Hematopoietic multipotent progenitor cell treated with erythropoietin and hydrocortisone succinate and interleukin-3 and kit ligand, for 6 days (in vitro differentiated cells): Measurements from ENCODE around the gene METTL14.
"Not testable (repeated sequence)": the region's sequence is repeated elsewhere in the genome, so short reads cannot be mapped to it uniquely, and the experiment has no call there.

Experiments used
- DNase-seq: peaks from one replicate; pipeline ENCODE4 v3.0.0-alpha.2; 2015

METTL14 gene

GRCh38 chr4:118684873-118685811 is at the start of gene METTL14:
Gene METTL14, plus strand, starts transcription at chr4:118685392. Its CDS starts 143 bp downstream, at chr4:118685535.
- peak; percentile 97 for DNase-seq

GRCh38 chr4:118636126-118636525 is 49.1 kb upstream of the METTL14 start:
- DNase-seq = not testable (repeated sequence)

DNA sequence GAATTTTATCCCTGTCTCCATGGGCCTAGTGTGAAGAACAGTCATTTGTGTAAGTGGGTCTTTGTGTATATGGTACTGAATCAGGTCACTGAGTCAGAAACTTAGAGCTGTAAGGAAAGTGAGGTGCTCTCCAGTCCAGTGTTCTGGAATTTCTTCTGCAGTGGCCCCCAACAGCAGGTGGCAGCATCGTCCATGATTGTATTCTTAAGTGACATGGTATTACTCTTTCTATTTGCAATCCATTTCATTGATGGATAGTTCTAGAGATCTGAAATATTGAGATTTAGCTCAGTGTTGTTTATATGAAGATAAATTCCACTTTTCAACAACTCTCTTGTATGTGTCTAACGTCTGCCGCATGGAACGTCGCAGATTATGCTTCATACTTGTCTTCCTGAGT is 20.5 kb upstream of the METTL14 start:
- peak; percentile 37 for DNase-seq

DNA sequence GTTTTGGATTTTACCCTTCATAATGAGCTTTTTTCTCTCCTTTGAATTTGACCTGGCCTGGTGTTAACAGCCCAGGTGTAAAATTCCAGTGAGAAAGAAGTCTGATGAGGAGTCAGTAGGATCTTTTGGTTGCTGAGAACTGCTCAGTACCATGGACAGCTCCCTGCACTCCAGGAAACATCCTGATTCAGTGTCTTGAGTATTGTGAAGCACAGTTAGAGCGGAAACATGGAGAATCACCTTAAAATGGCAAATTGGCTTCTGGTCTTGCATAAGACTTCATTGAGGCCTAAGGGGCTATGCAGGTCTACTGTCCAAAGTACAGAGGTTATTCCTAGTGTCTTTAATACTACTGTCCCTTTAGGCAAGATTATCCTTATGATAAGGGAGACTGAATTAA is 16.0 kb upstream of the METTL14 start:
- DNase-seq = peak; percentile 82

- not testable (repeated sequence) for DNase-seq
Measured at GRCh38 chr4:118670968-118671367, 14.2 kb upstream of the METTL14 start.

DNA sequence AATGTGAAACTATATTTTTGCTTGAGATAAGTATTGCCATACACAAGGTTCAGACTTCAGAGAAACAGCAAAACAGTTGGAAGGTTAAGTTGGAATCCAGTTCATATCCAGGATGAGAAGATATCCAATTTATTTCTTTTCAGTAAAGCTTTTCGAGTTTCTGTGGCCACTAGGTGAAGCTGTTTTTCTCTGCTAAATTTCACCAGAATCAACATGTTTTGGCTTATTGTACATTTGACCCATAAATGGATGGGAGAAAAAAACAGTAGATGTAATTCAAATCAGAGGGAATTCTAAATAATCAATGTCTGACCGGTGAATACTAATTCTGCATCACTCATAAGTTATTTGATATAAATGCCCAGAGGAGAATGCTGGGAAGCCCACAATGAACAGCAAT is 9.1 kb upstream of the METTL14 start:
- no peak for DNase-seq

- peak; percentile 24 for DNase-seq
Measured at GRCh38 chr4:118680808-118681207, 4.4 kb upstream of the METTL14 start.

GRCh38 chr4:118682928-118683327 is 2.3 kb upstream of the METTL14 start:
- peak; percentile 63 for DNase-seq

GRCh38 chr4:118683513-118683912 is 1.7 kb upstream of the METTL14 start:
- DNase-seq = peak; percentile 53

GRCh38 chr4:118703118-118703517 is 17.9 kb downstream of the METTL14 start:
- no peak for DNase-seq

- no peak for DNase-seq
Measured at GRCh38 chr4:118711052-118711451, 25.9 kb downstream of the METTL14 start.

DNA sequence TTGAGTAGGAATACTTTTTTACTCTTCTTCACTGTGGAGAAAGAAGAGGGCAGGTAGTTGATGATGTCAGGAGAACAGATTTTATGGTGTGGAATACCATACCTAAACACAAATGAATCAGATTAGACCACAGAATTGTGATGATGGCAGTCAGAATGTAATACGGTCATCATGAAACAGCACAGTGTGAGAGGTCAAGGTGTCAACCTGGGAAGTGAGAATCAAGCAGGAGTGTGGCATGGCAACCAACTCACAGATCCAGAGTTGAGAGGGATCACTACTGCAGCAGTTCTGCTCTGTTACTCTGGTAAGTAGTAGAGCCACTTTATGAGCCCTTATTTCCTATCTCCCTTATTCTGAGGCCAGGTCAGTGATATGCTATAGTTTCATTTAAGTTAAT is 27.7 kb downstream of the METTL14 start:
- no peak for DNase-seq

- no peak for DNase-seq
Measured at GRCh38 chr4:118714682-118715081, 29.5 kb downstream of the METTL14 start.

GRCh38 chr4:118716304-118716703 is 31.1 kb downstream of the METTL14 start:
- DNase-seq = no peak

DNA sequence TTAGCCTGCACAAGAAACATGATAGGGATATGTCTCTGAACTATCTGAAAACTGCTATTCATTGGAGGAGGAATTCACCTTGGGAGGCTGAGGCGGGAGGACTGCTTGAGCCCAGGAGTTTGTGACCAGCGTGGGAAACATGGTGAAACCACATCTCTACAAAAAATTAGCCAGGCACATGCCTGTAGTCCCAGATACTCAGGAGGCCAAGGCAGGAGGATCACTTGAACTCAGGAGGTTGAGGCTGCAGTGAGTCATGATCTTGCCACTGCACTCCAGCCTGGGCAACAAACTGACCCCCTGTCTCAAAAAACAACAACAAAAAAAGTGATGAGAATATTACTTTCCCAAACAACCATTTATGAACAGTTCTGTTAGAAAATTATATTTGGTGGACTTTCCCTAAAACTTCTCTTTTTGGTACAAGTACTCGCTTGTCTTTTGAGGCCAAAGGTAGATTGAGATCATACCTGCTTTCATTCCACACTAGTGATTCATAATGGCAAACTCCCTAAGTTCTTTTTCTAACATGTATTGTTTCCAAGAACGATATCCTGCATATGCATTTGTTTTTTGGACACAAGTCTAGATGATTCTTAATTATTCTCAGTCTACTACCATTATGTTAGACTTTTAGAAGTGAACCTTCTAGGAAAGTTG is 33.4 kb downstream of the METTL14 start:
- no peak for DNase-seq

DNA sequence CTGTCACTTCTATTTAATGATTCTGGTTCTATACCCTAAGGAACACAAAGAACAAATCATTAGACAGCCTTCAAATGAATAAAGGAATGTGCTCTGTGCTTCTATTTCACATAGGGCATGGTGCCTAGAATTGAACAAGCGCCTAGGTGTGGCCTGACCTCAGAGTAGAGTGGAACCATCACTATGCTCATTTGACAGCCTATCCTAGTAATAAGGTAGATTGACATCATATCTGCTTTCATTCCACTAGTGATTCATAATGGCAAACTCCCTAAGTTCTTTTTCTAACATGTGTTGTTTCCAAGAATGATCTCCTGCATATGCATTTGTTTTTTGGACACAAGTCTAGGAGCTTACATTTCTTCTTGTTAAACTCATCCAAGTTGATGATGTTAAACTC is 36.6 kb downstream of the METTL14 start:
- DNase-seq = no peak

GRCh38 chr4:118723369-118723768 is 38.2 kb downstream of the METTL14 start:
- no peak for DNase-seq

GRCh38 chr4:118727360-118727759 is 42.2 kb downstream of the METTL14 start:
- DNase-seq = no peak

GRCh38 chr4:118729287-118730286 is 44.4 kb downstream of the METTL14 start:
- no peak for DNase-seq

DNA sequence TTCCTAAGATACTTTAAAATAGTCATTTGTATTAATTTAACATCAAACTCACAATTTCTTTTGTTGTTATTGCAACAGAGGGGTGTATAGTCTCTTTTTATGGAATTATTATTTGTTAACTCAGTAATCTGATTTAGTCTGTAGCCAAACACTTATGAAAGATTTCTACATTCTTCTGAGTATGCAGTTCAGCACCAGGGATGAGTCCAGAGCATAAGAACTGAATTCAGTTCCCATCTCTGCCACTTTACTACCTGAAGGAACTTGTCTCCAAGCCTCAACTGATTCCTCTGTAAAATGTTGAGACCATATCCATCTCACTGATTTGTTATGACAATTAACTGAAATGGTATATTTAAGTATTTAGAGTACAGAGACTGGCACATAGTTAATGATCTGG is 45.5 kb downstream of the METTL14 start:
- DNase-seq = no peak

- DNase-seq = peak; percentile 71
Measured at GRCh38 chr4:118732591-118733330, 47.6 kb downstream of the METTL14 start.
